HPDE6-E6E7 (cell line): ENCODE results near the gene BOD1.

ENCODE experiments used
- DNase-seq: peaks from one replicate; pipeline ENCODE4 v3.0.0; 2011; ENCODE audit warnings: missing footprints; ENCODE audit errors: extremely low spot score

BOD1 gene

DNA sequence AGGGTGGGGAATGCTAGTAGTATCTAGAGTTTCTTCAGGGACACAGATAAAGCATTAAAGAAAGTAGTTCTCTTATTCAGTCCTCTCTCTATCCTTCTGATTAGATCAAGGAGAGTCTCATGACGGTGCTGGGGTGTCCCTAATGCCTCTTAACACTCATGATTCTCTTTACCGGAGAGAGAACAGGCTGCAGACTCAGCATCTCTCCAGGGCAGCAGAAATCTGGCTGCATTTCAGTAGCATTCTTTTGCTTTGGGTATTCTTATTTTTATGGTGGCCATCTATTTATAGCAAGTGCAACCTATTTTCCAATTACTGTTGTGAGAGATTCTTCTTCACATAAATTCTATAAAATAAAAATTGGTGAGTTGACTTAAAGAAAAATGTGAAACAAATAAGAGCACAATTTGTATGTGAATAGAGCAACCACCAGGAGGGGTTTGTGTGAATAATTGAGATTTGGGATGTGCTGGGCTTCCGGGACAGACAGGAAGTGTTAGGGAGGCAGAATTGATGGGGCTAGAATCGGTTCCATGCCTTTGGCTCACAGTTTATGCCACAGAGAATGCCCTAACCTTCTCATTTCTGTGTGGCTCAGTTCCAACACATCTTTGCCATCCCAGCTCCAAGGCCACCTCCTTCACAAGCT is 23.8 kb upstream of the BOD1 start:
- DNase-seq: no peak

DNA sequence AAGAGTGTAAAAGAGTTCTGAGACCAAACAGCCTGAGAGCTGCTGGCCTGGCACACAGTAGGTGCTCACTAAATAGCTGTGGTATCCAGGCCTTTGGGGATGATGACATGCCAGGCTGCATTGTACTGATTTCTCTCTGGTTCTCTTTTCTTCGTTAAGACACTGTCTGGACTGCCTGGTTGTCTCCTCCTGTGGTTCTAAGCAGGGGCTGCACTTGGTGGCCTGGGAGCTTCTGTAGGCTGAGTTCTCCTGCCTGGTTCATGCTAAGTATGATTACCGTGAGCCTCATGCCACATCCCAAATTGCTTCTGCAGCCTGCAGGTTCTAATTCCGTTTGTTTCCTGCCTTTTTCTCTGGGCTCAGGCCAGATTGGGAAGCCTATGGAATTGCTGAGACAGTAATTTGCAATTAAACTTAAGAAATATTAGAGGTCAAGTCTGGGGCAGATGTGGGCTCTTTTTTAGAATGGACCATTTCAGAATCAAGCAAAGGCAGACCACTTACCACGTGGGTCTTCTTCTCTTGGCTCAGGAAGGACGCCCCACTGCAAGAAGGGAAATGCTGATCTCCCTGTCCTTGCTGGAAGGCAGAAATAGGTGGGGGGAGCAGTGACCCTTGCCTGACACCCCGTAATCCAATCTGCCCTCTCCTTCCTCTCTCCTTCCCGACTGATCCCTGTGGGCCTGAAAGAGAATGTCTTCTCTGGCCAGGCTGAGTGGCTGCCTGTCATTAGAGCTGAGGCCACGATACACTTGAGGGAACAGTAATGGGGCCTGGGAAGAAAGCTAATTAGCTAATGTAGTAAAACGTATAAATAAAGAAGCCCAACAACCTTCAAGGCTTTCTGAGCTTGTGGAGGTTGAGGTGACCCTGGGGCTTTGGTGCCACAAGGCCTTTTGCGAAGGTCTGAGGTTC is 21.9 kb upstream of the BOD1 start:
- DNase-seq: no peak

DNA sequence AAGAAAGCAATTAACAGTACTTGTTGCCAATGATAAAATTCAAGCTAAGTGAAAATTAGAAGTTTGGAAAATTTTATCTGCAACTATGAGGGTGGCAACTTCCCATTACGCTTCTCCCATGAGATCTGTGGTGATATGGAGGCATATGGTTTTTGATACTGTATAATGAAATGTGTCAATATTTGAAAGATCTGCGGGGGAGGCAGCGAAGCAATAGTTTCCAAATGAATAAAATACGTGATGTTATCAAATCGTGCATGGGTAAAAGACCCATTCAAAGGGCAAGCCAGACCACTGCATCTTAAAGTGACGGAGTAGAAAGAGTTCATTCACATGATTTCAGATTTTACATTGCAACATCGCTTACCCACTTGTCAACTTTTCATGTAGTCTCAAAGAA is 20.9 kb upstream of the BOD1 start:
- DNase-seq: no peak

DNA sequence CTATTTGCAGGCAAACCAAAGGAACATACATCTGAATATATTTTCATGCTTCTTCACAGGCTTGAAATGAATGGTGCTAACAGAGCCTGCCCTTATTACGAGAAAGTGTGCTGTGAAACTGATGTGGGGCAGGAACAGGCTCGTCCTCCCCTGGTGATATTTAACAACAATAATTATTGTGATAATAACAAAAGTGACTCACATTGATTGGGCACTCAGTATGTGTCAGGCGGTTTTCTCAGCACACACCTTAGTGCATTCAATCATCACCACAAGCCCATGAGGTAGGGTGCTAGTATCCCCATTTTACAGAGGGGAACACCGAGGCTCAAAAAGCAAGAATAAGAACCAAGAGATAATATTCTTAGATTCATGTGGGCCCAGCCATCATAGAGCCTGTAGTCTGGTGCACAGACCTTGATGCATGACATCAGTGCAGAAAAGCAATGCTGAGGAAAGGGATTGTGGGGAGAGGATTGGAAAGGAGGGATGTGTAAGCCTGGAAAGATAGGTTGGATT is 18.1 kb upstream of the BOD1 start:
- DNase-seq: no peak

DNA sequence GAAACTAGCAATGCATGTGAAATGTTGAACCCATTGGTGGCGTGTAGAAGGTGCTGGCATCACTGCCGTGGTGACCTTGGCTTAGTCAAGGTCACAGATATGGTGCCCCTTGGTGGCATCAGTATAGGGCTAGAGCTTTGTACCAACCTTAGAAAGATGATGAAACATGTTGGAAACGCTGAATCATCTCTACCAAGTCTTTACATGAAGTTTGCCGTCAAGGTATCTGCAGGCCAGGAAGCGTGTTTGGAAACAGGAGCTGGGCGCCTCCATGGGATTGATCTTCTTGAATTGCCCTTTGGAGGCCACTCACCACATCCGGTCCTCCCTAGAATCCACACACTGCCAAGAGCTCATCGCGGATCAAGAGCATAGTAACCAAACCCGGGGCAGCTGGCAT is 16.9 kb upstream of the BOD1 start:
- DNase-seq: peak; percentile 34

DNA sequence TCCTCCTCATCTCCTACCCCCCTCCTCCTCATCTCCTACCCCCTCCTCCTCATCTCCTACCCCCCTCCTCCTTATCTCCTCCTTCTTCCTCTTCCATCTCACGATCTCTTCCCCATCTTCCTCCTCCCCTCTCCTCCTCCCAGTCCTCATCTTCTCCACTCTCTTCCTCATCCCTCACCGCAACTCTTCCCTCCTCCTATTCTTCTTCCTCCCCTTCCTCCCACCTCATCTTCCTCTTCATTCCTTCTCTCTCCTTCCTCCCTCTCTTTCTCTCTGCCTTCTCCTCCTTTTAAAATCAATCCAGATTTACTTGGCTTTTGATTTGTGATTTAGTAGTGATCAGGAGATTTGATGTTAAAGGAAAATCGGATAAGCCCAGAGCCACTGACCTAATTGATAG is 15.0 kb upstream of the BOD1 start:
- no peak for DNase-seq

DNA sequence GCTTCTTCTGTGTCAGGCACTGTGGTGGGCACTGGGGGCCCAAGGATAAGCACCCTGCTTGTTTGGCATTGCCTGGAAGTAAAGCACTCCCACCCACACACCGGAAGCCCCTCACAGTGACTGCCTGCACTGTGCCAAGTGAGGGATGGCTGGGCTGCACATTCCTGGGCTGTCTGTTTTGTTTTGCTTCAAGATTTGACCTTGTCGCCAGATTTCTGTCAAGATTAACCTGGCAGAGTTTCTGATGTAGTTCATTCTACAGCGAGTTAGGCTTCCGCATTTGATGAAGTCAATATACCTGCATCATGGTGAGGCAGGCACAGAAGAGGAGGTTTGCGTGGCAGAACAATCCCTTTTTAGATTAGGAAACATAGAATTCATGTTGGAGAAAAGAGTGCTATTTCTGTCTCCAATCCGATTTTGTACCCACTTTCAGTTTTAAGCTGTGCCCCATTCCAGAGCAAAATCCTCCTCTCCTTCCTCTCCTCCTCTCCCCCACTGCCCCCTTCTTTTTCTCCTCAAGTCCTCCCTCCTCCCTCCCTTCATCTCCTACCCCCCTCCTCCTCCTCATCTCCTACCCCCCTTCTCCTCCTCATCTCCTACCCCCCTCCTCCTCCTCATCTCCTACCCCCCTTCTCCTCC is 14.4 kb upstream of the BOD1 start:
- no peak for DNase-seq

DNA sequence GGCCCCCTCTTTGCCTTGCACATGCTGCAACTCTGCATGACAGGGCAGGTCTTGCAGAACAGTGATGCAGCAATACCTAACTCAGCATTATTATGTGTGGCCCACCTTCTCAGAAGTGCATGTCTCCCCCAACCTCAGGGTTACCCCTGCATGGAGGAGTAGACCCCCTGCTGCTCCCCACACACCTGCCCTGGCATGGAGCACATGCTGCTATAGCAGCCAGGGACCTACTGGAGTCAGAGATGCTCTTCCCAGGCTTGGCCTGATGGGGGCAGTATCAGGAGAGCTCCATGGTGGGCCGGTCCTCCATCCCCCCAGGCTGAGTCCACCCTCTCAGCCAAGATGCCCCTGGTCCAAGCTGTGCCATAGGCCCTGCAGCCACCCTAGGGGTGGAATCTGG is 13.2 kb upstream of the BOD1 start:
- no peak for DNase-seq

DNA sequence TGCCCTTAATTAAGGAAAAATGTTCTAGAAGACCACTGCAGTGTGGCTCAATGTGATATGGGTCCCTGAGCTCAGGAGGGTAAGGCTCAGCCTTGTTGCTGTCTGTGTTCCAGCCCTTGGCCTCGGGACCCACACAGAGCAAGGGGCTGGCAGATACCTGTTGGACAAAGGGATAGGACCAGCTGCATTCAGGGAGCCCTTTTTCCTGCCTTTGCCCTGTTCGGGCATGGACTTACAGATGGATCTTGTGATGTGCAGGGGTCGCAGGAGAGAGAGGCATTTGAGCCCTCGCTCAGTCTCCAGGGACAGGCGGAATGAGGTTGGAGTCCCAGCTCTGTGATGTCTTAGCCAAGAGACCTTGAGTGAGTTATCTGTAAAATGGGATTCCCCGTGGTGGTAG is 12.1 kb upstream of the BOD1 start:
- DNase-seq: no peak

DNA sequence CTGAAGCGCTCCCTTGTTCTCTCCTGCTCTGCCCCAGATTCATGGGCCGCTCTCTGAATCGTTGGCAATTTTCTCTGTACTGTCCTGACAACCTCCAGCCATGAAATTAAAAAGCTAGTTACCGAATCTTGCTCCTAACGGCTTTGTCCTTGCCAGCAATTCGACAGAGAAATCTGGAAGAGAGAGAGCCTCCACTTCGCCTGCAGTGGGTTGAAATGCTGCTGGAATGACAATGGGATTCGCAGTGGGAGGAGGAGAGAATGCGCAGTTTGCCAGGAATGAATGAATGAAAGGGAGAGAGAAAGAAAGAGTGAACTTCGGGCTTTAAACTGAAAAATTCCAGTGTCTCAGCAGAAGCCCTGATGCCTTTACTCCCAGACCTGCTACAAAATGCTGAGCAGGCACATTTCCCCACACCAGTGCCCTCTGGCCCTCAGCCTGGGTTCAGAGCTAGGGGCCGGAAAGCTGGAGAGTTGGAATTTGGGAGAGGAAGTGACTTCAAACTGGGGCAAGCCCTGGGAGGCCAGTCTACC is 11.5 kb upstream of the BOD1 start:
- DNase-seq: no peak

DNA sequence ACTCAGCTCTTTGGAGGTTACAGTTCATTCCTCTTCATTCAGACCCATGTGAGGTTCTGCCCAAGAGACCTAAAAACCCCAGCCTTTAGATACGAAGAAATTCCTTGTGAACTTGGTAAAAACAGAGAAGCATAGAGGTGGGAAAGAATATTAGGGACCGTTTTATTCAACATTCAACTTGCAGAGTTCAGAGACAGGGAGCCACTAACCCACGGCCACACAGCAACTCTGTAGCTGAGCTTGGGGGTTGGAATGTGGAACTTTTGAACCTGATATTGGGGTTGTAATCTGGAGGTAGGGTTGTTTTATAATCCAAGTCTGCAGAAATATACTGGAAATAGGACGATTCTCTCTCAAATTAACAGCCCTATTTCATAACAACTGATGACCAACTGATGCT is 10.8 kb upstream of the BOD1 start:
- no peak for DNase-seq

DNA sequence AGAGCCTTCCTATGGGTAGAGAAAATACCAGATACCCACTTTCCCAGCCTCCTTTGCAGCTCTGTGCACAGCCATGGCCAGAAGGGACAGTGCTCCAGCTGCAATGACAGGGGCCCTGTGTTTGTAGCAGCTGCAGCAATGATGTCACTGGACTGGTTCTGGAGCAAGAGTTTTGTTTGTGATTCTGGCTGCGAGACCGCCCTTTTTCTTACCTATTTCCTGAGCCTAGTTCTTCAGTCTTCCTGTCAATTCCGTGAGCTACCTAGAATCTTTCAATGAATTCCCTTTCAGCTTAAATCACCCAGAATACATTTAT is 10.0 kb upstream of the BOD1 start:
- no peak for DNase-seq

DNA sequence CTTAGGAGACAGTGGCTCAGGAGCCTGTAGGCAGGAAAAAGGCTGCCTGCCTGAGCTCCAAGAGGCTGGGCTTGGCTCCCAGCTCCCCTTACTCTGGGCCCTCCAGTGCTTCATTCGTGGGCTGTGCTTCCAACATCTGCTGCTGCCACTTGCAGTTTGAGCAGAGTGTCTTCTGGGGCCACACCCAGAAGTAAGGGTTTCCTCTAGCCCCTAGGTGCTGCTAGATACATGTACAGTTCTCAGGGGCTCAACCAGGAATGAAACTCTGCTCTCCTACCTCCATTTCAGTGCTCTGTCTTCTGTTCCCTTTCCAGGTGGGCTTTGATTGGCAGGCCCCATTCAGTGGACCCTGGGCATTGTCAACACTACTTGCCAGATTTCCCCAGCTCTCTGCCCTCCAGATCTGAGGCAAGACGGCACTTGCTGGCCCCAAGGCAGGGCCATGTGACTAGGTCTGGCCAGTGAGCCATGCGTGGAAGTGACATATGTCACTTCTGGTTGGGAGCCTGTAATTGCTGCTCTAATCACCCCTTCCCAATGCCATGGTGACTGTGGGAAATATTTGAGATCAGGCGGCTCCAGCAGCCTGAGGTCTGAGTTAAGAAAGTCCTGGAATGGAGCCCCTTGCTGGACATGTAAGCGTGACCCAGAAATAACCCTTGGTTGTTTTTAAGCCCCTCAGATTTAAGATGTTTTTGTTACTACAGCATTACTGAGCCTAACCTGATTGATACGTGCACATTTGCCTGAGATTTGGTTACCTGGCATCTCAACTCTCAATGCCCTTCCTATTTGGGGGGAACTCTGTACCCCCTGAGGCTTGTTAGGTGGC is 9.4 kb upstream of the BOD1 start:
- DNase-seq: no peak

DNA sequence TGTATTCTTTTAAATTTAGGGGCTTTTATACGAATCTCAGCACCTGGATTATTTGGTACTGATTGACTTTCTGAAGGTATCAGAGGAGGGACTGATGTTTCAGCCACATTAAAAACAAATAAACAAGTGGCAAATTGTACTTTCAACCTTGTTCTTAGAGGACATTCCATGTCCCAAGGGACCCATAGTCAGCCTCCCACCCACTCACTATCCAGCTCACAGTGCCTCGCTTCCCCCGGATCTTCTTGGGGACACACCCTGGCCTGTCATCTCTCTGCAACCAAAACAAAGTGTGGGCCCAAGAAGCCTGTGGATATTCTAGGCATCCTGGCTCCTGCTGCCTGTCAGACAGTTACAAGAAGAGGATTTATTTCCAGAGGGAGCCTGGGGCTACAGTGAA is 8.8 kb upstream of the BOD1 start:
- no peak for DNase-seq

DNA sequence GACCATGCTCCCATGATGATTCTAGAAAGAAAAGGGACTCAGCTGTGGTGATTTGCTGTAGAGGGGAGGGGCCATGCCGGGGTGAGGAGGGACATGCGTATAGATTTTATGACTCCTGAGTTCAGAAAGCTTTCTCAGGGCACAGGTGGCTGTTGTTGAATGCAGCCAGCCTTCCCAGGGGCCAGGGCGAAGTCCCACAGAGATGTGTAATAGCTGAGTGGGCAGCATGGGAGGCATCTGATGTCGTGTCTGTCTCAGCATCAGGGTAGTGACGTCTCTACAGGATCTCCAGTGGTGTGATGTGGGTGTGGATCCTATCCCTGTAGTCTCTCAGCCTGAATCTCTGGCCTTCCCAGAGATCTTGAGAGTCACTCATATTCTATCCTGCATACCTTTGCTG is 7.8 kb upstream of the BOD1 start:
- DNase-seq: no peak

DNA sequence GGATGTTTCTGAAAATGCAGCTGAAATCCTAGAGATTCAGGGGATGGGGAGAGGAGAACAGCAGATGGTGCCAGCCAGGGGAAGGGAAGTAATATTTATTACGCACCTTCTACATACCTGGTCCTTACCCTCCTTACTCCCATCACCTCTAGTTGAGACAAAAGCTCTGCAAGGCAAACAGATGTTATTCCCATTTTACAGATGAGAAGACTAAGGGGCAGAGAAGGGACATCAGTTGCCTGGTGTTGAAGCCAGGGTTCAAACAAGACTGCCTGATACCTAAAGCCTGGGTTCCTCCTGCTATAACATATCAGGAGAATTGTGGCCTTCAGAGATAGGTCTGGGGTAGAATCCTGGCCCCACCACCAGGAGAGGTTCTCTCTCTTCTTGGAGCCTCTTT is 7.3 kb upstream of the BOD1 start:
- DNase-seq: no peak

DNA sequence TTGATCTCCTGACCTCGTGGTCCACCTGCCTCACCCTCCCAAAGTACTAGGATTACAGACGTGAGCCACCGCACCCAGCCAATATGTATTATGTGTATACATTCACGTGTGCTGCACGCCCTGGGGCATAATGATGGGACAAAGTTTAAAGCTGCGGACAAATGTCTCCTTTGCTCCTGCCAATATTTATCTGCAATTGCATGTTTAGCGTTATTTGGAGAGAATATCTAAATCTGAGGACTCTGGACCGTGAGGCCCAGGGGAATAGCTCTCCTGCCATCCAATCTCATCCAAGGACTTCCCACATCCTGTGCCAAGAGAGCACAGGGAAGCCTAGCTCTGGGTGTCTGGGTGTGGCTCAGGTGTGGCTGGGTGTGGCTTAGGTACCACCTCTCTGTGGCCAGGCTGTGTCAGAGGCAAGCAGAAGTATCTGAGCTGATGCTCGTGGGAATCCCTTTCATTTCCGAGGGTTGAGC is 6.9 kb upstream of the BOD1 start:
- no peak for DNase-seq

DNA sequence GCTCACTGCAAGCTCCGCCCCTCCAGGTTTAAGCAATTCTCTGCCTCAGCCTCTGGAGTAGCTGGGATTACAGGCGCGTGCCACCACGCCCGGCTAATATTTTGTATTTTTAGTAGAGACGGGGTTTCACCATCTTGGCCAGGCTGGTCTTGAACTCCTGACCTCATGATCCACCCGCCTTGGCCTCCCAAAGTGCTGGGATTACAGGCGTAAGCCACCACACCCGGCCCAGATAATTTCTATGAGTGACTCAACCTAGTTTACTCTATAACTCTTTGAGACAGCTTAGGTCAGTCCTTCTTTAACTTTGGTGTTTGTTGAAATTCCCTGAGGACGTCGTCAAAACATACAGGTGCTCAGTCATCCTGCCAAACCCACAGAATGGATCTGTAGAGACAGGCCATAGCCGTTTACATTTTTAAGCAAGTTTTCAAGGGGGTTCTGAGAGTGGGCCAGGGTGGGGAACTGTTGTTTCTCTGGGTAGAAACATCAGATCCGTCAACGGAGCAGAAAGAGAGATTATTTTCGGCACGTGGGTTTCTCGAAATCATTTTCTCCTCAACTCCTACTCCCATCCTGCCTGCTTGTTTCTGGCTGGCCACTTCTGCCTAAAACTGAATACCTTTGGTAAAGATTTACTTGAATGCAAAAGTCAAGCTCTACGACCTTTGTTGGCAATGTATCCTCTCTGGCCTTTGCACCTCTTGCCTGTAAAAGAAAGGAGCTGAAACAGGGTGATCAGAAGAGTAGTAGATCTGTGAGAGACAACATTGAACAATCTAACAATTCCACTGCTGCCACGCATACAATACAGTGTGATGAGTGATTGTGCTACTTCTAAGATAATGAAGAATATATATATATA is 6.0 kb upstream of the BOD1 start:
- DNase-seq: no peak

DNA sequence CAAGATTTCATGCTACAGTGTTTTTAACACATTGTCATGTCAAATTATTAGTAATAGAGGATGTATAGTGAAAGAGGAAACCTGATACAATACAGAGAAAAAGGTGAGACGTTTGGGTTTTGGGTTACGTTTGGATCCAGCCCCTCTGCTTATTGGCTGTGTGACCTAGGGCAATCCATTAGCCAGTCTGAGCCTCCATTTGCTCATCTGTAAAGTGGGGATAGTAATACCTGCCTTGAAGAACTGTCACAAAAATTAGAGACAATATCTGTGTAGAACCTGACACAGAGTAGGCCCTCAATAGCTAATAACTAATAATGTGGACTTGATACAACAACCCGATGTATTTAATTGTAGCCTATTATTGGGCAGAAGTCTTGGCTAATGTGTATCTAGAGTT is 4.3 kb upstream of the BOD1 start:
- DNase-seq: no peak

DNA sequence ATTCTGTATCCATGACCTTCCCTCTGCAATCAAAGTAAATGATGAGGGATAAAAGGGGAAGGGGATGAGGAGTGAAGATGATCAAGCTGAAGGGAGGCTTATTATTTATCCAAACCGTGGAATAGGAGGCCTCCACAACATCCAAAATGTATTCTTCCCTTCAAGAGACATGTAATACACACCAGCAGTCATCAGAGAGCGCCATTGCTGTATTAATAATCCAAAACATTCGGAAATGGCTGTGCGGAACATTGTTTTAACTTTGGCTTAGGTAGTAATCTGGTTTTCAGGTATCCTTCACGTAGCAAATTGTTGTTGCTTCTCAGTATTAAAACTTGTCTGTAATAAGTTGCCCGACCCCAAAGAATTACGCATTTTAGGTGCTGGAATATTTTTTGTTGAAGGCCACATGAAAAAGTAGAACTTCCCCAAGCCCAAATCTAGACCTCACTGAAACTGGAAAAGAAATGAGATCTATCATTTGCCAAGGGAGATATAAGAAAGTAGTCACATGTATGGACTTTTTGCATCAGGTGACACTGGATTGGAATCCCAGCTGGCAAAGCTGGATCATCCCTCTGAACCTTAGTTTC is 2.6 kb upstream of the BOD1 start:
- DNase-seq: peak; percentile 38
